SK-N-MC (cell line): ENCODE data around the gene BCL2L1.

ENCODE experiments used
- EZH2 ChIP-seq: fragments of 200-600 bp; sonication (generic); IDR thresholded peaks from one replicate; pipeline ENCODE4 v1.6.1; 2017; ENCODE audit warnings: antibody characterized with exemption
- FOXP2 ChIP-seq: optimal IDR thresholded peaks from 2 replicates; pipeline ENCODE3; 2011; ENCODE audit warnings: mild to moderate bottlenecking, moderate library complexity; ENCODE audit not compliant: insufficient read depth; ENCODE audit errors: extremely low read length, control extremely low read depth
- POLR2AphosphoS5 ChIP-seq: IDR thresholded peaks from 2 replicates; pipeline ENCODE4 v1.6.1; 2012; ENCODE audit warnings: mild to moderate bottlenecking, low read depth, low read length, borderline replicate concordance

- TF ChIP-seq EZH2 = no peak
- TF ChIP-seq FOXP2 = no peak
- no peak for TF ChIP-seq POLR2AphosphoS5
Observed at GRCh38 chr20:31673943-31674463, 48.7 kb downstream of the BCL2L1 start.
